Prostate gland (tissue), 2 donors: Measurements from ENCODE around the gene SPIRE2. TPM values are rescaled to one million over a fixed set of nuclear protein-coding genes. Genes with fewer than 3 reads are reported as not detected.

Experiments used
- DNase-seq: peaks from one replicate; pipeline ENCODE4 v3.0.0-alpha.2; 2019; ENCODE audit warnings: low spot score
- H3K27ac ChIP-seq, 2 donors: fragments of 200-600 bp; sonication (generic); 2 replicates each; pipeline ENCODE4 v1.5.1; 2017 to 2019
- H3K27me3 ChIP-seq: fragments of 200-600 bp; sonication (generic); replicated peaks from 2 replicates; pipeline ENCODE4 v1.5.1; 2019; ENCODE audit not compliant: insufficient read depth
- H3K36me3 ChIP-seq, 2 donors: fragments of 200-600 bp; sonication (generic); 1 replicate in 1 of 2; 2 replicates in 1 of 2; pipeline versions ENCODE4 v1.5.1 to v1.8.1; 2017 to 2019
- H3K4me1 ChIP-seq: fragments of 200-600 bp; sonication (generic); replicated peaks from 2 replicates; pipeline ENCODE4 v1.5.1; 2019
- H3K4me3 ChIP-seq, 2 donors: fragments of 200-600 bp; sonication (generic); 2 replicates each; pipeline ENCODE4 v1.5.1; 2017 to 2019
- H3K9me3 ChIP-seq: fragments of 200-600 bp; sonication (generic); 2 replicates; pipeline ENCODE4 v1.5.1; 2017
- POLR2A ChIP-seq: fragments of 450-650 bp; IDR thresholded peaks from one replicate; pipeline ENCODE4 v1.6.1; 2016; ENCODE audit warnings: antibody characterized with exemption, mild to moderate bottlenecking
- POLR2AphosphoS5 ChIP-seq: sonication (generic); formaldehyde crosslinking; IDR thresholded peaks from one replicate; pipeline ENCODE4 v1.6.1; 2017; ENCODE audit warnings: antibody characterized with exemption
- WGBS: methylation state at CpG from one replicate; pipeline ENCODE4 v1.1.5; 2018; 5-methylcytosine and 5-hydroxymethylcytosine counted together
- intact Hi-C: fragments of 100-400 bp; cut with DNase I; formaldehyde crosslinking; loops from one replicate; pipeline ENCODE4 v1.14.2; 2022
- total RNA-seq, 2 donors: library from RNA; depleted of rRNA; stranded (reverse); fragments of >200 nt; gene quantifications; one replicate each; pipeline ENCODE4 v1.1.0, GENCODE V29; 2016
- TF ChIP-seq, protein P1 (sequence below), 4 experiments: fragments of 200-600 bp in 2 of 4; fragments of 450-650 bp in 2 of 4; sonication (generic) in 2 of 4; IDR thresholded peaks; 1 replicate in 3 of 4; 2 replicates in 1 of 4; pipeline ENCODE4 v1.5.1; 2016 to 2019; ENCODE audit warnings: antibody characterized with exemption in 4 of 4, mild to moderate bottlenecking in 2 of 4, moderate library complexity in 2 of 4

SPIRE2 gene
- total RNA-seq, 2 donors from 2014 or later = 13.7 to 15.5 TPM

DNA sequence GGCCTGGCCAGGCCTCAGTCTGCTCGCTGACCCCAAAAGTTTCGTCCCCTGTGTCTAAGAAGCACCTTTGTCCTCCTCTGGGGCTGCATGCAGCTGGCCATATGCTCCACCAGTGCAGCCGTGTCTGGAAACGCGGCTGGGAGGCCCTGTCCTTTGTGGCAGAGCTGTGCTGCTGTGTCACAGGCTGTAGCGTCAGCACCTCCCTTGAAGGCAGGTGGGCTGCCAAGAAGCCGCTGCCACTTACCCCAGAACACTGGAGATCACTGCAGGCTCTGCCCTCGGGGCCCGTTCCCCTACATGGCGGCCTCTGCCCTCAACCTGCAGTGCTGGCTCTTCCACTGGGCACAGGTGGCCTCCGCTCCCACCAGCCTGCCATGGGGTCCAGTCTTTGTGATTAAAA lies 74.7 kb downstream of the SPIRE2 start:
- TF ChIP-seq, protein P1, sequence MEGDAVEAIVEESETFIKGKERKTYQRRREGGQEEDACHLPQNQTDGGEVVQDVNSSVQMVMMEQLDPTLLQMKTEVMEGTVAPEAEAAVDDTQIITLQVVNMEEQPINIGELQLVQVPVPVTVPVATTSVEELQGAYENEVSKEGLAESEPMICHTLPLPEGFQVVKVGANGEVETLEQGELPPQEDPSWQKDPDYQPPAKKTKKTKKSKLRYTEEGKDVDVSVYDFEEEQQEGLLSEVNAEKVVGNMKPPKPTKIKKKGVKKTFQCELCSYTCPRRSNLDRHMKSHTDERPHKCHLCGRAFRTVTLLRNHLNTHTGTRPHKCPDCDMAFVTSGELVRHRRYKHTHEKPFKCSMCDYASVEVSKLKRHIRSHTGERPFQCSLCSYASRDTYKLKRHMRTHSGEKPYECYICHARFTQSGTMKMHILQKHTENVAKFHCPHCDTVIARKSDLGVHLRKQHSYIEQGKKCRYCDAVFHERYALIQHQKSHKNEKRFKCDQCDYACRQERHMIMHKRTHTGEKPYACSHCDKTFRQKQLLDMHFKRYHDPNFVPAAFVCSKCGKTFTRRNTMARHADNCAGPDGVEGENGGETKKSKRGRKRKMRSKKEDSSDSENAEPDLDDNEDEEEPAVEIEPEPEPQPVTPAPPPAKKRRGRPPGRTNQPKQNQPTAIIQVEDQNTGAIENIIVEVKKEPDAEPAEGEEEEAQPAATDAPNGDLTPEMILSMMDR (IDR thresholded peaks at IDR 0.05) = no peak
- no peak for TF ChIP-seq POLR2A
- TF ChIP-seq POLR2AphosphoS5 = no peak

DNA sequence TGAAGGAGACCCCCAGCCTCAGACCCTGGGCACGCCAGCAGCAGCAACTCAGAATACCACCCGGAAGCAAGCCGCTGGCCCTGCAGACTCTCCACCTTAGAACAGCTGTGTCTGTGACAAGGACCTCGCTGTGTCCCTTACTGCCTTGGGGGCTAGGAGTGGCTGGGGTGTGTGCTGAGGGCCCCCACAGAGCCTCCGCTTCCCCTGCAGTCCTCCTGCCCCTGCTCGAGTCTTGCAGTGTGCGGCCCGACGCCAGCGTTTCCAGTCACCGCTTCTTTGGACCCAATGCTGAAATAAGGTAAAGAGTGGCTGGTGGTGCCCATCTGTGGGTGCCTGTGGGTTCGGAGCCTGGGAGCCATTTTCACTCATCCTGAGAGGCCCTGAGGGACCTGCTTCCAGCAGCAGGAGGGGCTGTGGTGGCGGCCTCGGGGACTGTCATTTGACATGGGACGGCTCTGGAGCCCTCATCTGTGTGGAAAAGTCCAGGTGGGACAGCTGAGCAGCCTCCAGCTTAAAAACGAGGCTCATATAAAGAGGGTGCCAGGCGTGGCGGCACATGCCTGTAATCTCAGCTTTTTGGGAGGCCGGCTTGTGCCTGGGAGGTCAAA lies 75.7 kb downstream of the SPIRE2 start:
- intact Hi-C loops = no loop called here
- no peak overlapping the region for H3K27ac ChIP-seq
- H3K9me3 ChIP-seq = no peaks in the 10 kb centered on the region
- WGBS = 88% methylated on average over 18 of the region's 19 CpGs
- TF ChIP-seq POLR2A = no peak
- TF ChIP-seq, protein P1 (IDR thresholded peaks at IDR 0.05) = no peak
- no peaks in the 10 kb centered on the region for H3K4me1 ChIP-seq
- DNase-seq = no peak
- no peaks in the 10 kb centered on the region for H3K27me3 ChIP-seq
- no peak overlapping the region for H3K4me3 ChIP-seq
- H3K36me3 ChIP-seq = peaks cover 11 to 12% of the 10 kb centered on the region in 2 donors

More for the DNA sequence above, 74.7 kb downstream of the SPIRE2 start:
- WGBS = 85% methylated on average over 8 of the region's 11 CpGs
- Histone ChIP-seq H3K4me3 (no peak overlapping the region), H3K36me3 (peaks cover 16 to 20% of the 10 kb centered on the region in 2 donors), H3K27me3 (no peaks in the 10 kb centered on the region), H3K4me1 (no peaks in the 10 kb centered on the region), H3K9me3 (no peaks in the 10 kb centered on the region), H3K27ac (no peak overlapping the region)
- intact Hi-C loops = no loop called here
- DNase-seq = no peak

DNA sequence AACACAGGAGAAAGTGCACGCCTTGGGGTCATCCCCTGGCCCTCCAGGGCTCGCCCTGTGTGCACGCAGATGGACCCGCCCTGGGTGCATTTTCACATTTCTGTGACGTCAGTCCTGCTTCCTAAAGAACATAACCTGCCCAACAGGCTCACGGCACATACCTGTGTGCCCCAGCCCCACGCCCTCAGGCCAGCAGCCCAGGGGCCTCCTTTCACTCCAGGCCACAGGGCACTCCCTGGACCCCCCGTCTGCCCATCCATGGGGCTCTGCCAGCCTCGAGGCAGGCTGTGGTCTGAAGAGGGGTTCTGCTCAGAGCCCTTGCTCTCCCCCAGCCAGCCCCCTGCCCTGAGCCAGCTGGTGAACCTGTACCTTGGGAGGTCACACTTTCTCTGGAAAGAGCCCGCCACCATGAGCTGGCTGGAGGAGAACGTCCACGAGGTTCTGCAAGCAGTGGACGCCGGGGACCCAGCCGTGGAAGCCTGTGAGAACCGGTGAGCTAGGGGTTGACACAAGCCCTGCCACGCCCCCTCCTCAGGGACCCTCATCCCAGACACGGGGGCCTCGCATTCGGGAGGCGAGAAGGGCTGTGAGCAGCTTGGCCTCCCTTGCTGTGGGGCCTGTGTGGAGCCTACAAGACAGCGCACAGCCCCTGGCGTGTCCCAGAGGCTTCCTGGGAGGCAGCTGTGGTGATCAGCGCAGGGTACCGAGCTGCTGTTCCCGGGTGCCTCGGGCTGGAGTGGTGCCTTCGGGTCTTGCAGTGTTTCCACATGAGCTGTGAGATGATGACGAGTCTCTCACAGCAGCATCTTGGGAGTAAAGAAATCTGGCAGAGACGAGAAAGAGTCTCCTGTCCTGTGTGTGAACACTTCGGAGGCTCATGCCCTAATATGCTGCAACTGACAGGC lies 76.6 kb downstream of the SPIRE2 start:
- H3K27ac ChIP-seq = no peak overlapping the region
- peaks cover 10 to 11% of the 10 kb centered on the region in 2 donors for H3K36me3 ChIP-seq
- no peak overlapping the region for H3K4me3 ChIP-seq
- WGBS = 79% methylated on average over 27 of the region's 31 CpGs
- H3K27me3 ChIP-seq = no peaks in the 10 kb centered on the region
- H3K4me1 ChIP-seq = peaks cover 3% of the 10 kb centered on the region
- H3K9me3 ChIP-seq = no peaks in the 10 kb centered on the region
- no peak for DNase-seq
- TF ChIP-seq, protein P1 (IDR thresholded peaks at IDR 0.05) = no peak
- intact Hi-C loops = no loop called here

DNA sequence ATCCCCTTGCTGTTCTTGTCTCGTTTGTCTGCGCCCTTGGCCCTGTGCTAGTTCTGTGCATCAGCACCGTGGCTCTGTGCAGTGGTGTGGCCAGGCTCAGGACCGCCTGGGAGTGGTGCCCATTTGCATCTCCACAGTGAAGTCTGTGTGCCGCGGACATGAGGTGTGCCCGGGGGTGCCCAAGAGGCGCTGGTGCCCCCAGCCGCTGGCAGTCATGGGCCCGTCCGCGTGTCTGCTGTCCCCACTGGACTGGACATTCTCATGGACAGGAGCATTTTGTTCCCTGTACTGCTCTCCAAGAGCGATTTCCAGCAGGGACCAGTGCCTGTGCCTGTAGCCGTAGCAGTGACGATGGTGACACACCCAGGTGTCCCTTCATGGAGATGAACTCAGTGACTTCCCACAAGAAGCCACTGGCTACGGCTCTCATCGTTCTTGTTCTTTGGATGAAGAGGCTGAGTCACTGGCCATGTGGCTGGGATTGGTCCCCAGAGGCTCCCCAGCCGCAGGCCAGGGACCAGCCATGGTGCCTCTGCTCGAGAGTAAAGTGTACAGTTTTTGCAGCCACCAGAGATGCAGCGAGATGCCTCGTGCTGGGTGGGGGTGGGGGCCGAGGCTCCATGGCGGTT lies 77.3 kb downstream of the SPIRE2 start:
- no peaks in the 10 kb centered on the region for H3K27me3 ChIP-seq
- intact Hi-C loops = no loop called here
- H3K27ac ChIP-seq = no peak overlapping the region
- 86% methylated on average over 23 of the region's 23 CpGs for whole genome bisulfite sequencing
- peaks cover 10 to 11% of the 10 kb centered on the region in 2 donors for H3K36me3 ChIP-seq
- no peak overlapping the region for H3K4me3 ChIP-seq
- H3K9me3 ChIP-seq = no peaks in the 10 kb centered on the region
- TF ChIP-seq, protein P1 (IDR thresholded peaks at IDR 0.05) = no peak
- TF ChIP-seq POLR2A (no peak), POLR2AphosphoS5 (no peak)
- H3K4me1 ChIP-seq = peaks cover 4% of the 10 kb centered on the region
- no peak for DNase-seq
